ENCODE data around the gene TNFRSF4.

DNA sequence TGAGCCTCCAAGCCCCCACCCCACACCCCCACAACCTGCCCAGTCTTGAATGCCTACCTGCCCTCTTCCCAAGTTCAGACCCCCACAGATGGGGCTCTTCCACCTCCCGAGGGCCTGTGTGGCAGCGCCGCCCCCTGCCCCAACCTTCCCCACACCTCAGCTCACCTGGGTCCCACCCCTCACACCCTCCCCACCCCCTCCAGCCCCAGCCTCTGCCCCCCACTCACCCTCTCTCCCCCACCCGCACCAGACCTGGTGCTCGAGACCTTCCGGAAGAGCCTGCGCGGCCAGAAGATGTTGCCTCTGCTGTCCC is 16.8 kb downstream of the TNFRSF4 start:
- no peak for TF ChIP-seq POLR2A (IDR thresholded peaks at IDR 0.05)
- TF ChIP-seq CTCF (IDR thresholded peaks at IDR 0.05) = no peak
- TF ChIP-seq EP300 (IDR thresholded peaks at IDR 0.05) = no peak
- TF ChIP-seq POLR2AphosphoS5 (IDR thresholded peaks at IDR 0.05) = no peak
